Fibroblast of peridontal ligament (primary cell): ENCODE results near the gene RABL2A.
"Not testable (repeated sequence)": the region's sequence is repeated elsewhere in the genome, so short reads cannot be mapped to it uniquely, and the experiment has no call there.

Experiments used
- DNase-seq: peaks from one replicate; pipeline ENCODE4 v3.0.0-alpha.2; 2010; ENCODE audit errors: extremely low read depth

Gene RABL2A

DNA sequence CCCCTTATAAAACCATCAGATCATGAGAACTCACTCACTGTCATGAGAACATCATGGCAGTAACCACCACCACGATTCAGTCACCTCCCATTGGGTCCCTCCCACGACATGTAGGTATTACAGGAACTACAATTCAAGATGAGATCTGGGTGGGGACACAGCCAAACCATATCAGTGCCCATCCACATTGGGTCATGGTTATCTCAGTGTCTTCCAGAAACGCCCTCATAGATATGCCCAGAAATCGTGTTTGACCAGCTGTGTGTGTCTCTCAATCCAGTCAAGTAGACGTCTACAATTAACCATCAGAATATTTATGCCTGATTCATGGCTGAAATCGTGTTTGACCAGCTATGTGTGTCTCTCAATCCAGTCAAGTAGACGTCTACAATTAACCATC is 17.2 kb upstream of the RABL2A start:
- not testable (repeated sequence) for DNase-seq

DNA sequence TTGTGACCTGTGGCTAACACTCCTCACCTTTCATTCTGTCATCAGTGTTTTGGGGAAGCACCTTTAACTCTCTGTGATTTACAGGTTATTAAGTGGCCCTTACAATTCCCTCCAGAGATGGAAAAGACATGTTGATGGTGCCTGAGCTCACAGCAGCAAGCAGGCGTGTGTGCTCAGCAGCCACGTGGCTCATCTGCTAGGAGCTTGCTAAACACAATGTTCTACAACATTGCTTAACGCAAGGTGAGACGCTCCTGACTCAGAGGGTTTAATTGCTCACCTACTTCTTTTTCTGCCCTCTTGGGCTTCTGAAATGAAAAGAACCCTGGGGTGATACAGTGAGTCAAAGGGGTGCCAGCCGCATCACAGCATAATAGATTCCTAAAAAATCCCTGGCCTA is 6.1 kb upstream of the RABL2A start:
- not testable (repeated sequence) for DNase-seq

DNA sequence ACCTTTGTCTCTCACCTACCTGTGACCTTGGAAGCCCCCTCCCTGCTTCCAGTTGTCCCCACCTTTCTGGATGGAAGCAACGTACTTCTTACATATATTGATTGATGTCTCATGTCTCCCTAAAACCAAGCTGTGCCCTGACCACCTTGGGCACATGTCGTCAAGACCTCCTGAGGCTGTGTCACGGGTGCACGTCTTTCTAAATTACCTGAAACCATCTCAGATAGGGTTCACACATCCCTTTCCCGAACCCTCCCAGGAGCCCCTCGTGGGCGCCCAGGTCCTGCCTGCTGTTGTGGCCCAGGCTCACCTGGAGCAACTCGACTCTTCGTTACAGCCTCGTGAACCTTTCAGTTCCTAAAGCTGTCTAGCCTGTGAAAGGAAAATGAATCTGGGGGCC is 1.2 kb upstream of the RABL2A start:
- not testable (repeated sequence) for DNase-seq

DNA sequence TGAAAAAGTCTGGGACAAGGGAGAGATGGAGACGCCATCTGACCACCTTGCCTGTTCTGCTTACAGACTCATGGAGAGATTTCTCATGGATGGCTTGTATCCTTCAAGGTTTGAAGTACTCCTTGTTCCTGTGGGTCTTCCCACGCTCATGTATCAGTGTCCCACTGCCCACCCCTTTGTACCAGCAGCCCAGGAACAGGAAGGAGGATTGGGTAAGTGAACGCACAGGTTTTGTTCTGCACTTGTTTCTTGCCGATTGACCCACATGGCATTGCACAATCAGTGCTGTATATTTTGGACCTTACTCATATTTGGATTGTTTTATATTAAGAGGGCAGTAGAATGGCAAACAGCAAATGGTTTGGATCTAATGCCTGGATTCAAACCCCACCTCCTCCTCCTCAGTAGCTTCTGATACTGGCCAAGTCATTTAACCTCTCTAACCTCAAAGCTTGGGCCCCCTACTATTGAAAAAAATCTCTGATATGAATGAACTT is 5.8 kb downstream of the RABL2A start:
- DNase-seq = not testable (repeated sequence)

DNA sequence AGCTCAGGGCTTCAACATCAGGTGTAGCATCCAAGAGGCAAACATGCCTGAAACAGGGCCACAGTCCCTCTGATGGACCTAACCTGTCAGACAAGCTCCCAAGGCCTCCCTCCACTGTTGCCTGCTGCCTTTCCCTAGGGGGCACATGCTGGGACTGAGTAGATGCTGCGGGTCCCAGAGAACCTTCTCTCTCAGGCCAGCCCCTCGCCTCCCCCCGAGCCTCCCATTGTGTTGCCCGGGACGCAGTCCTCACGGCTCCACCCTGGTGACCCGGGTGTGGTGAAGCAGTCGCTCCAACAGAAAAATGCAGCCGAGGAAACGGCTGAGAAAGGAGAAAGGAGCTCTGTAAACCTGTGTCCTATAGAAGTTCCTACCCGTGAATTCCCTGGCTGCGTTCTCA is 8.3 kb downstream of the RABL2A start:
- DNase-seq = not testable (repeated sequence)

DNA sequence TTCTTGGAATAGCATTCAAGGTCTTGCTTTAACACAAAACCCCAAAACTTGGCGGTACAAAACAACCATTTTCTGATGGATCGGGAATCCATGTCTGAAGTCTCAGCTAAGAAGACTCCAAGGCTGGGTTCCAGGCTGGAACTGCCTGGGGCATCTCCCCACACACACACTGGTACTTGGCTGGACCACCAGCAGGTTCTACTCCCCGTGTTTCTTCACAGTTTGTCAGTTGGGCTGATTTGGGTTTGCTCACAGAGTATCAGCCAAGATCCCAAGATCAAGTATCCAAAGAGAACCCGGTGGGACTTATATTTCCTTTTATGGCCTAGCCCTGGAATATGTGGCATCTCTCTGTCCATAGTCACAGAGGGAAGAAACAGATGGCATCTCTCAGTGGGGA is 9.2 kb downstream of the RABL2A start:
- DNase-seq = not testable (repeated sequence)

DNA sequence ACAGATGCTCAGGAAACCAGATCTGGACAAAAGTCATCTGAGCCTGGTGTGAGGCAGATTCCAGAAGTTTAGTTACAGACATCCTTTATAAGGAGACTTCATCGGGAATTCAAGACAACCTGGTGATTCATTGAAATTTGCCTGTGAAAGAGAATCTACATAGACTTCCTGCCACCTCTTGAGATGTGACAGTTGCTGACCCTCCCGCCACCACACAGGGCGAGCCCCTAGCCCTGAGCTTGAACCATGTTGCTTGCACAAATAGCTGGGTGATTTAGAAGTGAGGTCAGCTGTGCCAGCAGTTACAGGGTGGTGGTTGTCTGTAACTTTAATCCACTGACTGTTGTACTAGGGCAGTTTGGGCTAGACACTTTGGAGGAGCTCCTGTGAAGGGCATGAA is 11.0 kb downstream of the RABL2A start:
- not testable (repeated sequence) for DNase-seq

DNA sequence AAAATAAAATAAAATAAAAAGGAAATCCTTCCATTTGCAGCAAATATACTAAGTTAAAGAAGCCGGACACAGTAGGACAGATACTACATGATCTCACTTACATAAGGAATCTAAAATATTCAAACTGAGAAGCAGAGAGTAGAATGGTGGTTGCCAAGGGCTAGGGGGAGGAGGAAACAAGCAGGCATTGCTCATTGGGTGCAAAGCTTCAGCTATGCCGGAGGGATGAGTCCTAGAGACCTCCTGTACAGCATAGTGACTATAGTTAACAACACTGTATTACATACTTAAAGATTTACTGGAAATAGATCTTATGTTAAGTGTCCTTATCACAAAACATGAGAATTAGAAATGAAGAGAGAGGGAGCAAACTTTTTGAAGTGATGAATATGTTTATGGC is 19.2 kb downstream of the RABL2A start:
- not testable (repeated sequence) for DNase-seq

DNA sequence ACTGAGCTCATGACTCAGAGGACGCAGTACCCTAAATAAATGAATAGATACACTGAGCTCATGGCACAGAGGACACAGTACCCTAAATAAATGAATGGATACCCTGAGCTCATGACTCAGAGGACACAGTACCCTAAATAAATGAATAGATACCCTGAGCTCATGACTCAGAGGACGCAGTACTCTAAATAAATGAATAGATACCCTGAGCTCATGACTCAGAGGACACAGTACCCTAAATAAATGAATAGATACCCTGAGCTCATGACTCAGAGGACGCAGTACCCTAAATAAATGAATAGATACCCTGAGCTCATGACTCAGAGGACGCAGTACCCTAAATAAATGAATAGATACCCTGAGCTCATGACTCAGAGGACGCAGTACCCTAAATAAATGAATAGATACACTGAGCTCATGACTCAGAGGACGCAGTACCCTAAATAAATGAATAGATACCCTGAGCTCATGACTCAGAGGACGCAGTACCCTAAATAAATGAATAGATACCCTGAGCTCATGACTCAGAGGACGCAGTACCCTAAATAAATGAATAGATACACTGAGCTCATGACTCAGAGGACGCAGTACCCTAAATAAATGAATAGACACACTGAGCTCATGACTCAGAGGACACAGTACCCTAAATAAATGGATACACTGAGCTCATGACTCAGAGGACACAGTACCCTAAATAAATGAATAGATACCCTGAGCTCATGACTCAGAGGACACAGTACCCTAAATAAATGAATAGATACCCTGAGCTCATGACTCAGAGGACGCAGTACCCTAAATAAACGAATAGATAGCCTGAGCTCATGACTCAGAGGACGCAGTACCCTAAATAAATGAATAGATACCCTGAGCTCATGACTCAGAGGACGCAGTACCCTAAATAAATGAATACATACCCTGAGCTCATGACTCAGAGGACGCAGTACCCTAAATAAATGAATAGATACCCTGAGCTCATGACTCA is 24.1 kb downstream of the RABL2A start:
- not testable (repeated sequence) for DNase-seq

DNA sequence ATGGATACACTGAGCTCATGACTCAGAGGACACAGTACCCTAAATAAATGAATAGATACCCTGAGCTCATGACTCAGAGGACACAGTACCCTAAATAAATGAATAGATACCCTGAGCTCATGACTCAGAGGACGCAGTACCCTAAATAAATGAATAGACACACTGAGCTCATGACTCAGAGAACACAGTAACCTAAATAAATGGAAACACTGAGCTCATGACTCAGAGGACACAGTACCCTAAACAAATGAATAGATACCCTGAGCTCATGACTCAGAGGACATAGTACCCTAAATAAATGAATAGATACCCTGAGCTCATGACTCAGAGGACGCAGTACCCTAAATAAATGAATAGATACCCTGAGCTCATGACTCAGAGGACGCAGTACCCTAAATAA is 25.5 kb downstream of the RABL2A start:
- DNase-seq = not testable (repeated sequence)

DNA sequence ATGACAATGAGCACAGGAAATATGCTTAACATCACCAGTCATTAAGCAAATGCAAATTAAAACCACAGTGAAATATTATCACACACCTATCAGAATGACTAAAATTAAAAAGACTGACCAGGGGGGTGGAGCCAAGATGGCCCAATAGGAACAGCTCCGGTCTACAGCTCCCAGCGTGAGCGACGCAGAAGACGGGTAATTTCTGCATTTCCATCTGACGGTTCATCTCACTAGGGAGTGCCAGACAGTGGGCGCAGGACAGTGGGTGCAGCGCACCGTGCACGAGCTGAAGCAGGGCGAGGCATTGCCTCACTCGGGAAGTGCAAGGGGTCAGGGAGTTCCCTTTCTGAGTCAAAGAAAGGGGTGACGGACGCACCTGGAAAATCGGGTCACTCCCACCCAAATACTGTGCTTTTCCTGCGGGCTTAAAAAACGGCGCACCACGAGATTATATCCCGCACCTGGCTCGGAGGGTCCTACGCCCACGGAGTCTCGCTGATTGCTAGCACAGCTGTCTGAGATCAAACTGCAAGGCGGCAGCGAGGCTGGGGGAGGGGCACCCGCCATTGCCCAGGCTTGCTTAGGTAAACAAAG is 29.1 kb downstream of the RABL2A start:
- DNase-seq = not testable (repeated sequence)

DNA sequence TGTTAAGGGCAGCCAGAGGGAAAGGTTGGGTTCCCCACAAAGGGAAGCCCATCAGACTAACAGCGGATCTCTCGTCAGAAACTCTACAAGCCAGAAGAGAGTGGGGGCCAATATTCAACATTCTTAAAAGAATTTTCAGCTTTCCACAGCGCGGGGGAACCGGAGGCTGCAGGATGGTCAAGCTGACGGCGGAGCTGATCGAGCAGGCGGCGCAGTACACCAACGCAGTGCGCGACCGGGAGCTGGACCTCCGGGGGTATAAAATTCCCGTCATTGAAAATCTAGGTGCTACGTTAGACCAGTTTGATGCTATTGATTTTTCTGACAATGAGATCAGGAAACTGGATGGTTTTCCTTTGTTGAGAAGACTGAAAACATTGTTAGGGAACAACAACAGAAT is 30.7 kb downstream of the RABL2A start:
- not testable (repeated sequence) for DNase-seq

DNA sequence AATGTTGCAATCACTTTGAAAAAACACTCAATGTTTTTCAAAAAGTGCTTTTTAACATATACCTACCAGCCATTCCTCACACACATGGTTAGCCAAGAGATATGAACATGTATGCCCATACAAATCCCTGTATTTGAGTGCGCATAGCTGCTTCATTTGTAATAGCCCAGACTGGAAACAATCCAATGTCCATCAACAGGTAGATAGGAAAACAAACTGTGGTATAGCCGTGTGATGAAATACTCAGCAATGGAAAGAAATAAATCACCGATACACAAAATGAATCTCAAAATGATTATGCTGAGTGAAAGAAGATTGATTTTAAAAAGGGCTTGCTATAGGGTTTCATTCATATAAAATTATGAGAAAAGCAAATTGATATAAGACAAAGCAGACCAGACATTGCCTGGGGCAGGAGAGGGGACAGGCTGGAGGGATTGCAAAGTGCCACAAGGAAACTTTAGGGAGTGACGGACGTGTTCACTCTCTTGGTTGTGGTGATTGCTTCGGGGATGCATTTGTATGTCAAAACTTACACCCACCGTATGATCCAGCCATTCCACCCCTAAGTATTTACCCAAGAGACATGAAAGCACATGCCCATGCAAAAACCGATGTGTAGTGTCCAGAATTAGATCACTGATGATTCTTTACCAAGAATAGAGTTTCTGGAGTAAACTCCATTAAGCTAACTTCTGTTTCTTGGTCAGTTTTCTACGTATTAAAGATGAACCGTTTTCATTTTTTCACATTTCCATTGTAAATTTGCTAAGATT is 36.4 kb downstream of the RABL2A start:
- not testable (repeated sequence) for DNase-seq

DNA sequence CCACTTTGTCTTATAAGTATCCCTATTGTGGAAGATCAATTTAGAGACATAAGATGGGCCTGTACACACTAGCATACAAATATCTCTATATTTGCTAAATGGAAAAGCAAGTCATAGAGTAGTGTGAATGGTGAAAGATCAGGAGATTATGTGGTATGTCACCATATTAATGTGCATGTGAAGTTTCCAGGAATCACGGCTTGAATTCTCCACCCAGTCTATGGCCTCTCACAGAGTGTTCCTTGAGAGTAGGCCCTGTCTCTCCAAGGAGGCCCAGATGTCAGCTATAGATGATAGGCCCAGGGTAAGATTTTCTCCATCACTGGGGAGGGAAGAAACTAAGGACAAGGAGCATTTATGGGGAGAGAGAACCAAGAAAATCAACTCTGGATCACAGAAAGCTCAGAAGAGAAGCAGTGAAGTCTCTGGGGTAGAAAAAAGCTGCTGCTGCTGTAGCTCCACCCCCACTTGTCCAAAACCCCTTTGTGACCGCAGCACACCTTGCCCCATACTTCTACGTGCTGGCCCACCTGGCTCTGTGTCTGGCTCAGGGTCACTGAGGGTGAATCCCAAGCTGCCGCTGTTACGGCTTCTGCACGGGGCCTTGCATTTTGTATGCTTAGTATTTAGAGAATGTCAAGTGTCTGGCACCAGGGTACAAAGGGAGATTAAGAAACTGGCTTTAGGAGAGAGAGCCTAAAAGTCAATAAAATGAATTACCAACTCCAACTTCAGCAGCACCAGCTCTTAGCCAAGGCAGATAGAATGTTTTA is 37.9 kb downstream of the RABL2A start:
- DNase-seq = not testable (repeated sequence)

DNA sequence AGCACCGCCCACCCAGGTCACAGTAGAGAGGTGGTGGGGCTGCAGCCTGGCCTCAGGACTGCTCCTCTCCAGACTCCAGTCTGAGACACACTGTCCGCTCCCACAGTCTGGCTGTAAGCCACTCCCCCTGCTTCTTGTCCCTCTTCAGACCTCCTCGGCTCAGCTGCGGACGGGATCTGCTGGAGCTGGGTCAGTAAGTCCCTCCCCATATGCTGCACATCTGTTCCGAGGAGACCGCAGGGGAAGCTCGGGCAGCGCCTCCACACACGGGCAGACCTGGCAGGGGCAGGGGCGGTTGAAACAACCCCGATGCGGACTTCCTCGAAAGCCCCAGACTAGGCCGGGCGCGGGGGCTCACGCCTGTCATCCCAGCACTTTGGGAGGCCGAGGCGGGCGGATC is 41.9 kb downstream of the RABL2A start:
- DNase-seq = not testable (repeated sequence)

DNA sequence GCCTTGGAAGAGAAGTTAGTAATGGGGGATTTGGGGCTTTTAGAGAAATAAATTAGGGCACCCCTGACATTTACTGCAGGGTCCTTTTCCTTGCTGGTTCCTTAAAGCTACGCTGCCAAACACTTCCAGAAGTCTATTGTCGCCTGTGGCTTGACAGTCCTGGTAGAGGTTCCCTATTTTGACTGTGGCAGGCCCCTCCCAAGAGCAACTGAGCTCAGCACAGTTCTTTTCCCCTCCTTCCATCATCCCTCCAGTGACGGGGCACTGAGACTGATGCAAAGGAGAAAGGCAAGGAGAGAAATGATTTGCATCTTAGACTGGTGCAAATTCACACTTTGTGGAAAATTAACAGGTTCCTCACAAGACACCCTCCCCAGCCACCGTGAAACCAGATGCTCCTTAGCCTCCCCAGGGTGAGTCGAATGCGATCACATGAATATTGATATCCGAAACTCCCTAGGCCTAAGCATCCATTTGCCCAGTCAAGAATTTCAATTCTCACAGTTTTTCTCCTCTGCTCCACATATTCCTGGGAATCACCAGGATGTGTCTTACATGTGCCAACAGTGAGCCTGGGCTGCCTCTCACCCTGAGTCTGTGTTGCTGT is 45.4 kb downstream of the RABL2A start:
- DNase-seq = no peak

DNA sequence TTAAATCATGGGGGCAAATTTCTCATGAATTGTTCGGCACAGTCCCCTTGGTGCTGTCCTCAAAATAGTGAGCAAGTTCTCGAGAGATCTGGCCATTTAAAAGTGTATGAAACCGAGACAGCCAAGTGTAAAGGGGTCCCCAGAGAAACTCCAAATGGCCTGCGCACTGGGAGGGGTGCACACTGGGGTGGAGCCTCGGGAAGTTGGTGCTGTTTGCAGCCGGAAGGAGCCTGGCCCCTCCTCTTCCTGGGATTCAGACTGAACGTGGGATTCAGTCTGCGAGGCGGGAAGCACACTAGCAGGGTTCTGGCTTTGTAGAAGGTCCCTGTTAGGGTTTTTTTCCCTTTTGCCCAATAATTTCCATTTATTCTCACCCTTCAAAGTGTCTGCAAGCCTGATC is 48.8 kb downstream of the RABL2A start:
- no peak for DNase-seq

DNA sequence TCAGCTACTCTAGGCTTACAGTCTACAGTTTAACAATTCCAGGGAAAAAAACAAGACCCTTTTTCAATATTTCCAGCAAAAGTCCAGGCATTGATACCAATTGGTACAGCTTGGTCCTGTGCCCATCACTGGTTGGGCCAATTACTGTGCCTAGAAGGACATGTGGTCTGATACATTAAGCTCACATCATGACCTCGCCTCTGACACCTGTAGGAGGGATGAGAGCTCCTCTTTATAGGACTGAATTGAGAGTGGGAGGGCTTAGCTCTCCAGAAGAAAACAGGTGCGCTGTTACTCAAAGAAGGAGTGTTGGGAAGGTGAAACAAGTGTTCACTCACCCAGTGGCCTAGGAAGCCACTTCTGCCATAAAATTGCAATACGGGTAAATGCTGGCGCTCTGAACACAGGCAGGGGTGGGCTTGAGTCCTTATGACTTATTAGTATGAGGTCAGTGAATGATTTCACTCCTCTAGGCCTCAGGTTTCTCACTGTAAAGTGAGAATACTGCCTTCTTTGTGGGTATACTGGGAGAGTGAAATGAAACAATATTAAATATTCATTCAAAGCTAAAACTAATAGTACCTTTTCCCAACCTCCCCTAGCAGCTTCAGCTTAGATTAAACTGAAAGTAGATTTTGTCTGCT is 49.7 kb downstream of the RABL2A start:
- no peak for DNase-seq

DNA sequence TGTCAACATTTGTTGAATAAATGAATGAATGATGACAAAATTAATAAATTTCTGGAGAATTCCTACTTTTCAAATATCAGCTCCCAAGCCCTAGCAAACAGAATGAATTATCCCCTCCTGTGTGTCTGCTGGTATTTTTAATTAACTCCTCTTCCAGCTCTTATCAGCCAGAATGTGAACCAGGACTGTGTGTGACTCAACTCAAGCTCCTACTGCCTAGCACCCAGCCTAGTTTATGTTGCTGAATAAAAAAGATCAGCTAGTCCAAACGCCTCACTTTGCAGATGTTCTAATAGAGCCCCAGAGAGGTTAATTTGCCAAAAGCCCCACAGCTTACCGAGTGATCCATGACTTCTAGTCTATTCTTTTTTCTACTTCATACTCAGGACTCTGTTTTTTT is 50.3 kb downstream of the RABL2A start:
- no peak for DNase-seq

DNA sequence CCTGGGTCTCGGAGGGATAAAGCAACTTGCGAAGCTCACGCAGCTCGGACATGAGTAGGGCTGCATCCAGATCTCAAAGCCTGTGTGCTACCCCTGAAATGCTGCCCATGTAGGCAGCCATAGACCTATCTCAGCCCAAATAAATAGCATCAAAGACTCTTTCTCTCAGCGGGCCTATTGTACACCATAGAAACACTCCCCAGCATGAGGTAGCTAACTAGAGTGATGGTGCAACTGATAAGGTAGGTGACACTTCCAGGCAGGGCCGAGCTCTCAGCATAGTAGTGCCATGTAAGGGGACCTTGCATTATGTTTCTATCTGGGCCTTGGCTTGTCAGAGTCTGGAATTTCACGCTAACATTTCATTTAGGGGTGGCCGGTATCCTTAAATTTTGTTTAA is 52.4 kb downstream of the RABL2A start:
- DNase-seq = no peak
